Ureter (tissue), 1 donor: ENCODE results near the gene INPP4A. TPM values are rescaled to one million over a fixed set of nuclear protein-coding genes. Genes with fewer than 3 reads are reported as not detected.

ENCODE experiments used
- DNase-seq: peaks from one replicate; pipeline ENCODE4 v3.0.0-alpha.2; 2020; ENCODE audit warnings: low spot score
- total RNA-seq: library from RNA; stranded (reverse); gene quantifications from one replicate; pipeline ENCODE4 v1.2.4, GENCODE V29; 2023
- donor health status: DM: yes; HTN: yes; CAD: no.

INPP4A gene
- total RNA-seq, 1 donor from 2014 or later: 80.6 TPM

- no peak for DNase-seq
Measured at GRCh38 chr2:98436734-98437133, 7.9 kb upstream of the INPP4A start.

DNA sequence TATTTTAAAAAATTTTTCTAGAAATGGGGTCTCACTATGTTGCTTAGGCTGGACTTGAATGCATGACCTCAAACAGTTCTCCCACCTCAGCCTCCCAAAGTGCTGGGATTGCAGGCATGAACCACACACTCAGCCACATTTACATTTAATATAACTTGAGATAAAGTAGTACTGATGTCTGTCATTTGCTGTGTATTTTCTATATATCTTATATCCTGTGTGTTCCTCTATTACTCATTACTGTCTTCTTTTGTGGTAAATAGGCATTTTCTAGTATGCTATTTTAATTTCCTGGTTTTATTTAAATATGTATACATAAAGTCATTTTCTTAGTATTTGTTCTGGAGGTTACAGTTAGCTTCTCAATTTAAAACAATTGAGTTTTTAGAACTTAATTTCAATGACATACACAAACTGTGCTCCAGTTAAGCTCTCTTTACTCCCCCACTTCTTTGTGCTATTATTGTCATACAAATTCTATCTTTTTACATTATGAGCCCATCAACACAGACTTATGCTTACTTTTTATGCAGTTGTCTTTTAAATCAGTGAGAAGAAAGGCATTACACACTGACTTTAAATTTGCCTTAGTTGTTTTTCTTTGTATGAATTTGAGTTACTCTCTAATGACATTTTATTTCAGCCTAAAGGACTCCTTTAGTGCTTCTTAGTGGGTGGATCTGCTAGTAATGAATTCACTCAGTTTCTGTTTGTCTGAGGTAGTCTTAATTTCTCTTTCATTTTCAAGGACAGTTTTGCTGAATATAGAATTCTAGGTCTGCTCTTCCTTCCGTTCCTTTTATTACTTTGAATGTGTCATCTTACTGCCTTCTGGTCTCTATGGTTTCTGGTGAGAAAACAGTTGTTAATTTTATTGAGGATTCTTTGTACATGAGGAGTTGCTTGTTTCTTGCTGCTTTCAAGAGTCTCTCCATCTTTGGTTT, 6.2 kb upstream of the INPP4A start:
- no peak for DNase-seq

- DNase-seq: peak; percentile 20
Measured at GRCh38 chr2:98441706-98442450, 2.8 kb upstream of the INPP4A start.

GRCh38 chr2:98442488-98442887, 2.2 kb upstream of the INPP4A start:
- no peak for DNase-seq

GRCh38 chr2:98445177-98445682, 572 bp downstream of the INPP4A start:
- peak; percentile 43 for DNase-seq

GRCh38 chr2:98445683-98446581, 1.3 kb downstream of the INPP4A start:
- peak; percentile 48 for DNase-seq

DNA sequence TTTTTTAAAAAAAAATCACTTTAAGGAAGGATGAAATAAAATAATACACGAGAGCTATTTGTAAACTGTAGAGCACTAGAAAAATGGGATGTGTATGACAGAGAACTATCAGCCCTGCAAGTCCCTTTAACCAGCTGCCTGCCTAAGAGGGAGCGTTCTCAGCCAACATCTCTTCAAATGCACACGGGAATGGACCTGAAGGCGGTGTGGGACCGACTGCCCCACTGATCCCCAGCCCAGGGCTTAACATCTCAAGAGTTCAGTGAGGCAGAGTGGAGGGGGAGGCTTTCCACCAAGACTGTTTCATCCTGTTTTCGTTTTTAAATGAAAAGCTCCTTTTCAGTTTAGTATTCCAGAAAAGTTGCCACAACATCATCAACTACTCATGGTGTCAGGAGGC, 2.2 kb downstream of the INPP4A start:
- peak; percentile 26 for DNase-seq

DNA sequence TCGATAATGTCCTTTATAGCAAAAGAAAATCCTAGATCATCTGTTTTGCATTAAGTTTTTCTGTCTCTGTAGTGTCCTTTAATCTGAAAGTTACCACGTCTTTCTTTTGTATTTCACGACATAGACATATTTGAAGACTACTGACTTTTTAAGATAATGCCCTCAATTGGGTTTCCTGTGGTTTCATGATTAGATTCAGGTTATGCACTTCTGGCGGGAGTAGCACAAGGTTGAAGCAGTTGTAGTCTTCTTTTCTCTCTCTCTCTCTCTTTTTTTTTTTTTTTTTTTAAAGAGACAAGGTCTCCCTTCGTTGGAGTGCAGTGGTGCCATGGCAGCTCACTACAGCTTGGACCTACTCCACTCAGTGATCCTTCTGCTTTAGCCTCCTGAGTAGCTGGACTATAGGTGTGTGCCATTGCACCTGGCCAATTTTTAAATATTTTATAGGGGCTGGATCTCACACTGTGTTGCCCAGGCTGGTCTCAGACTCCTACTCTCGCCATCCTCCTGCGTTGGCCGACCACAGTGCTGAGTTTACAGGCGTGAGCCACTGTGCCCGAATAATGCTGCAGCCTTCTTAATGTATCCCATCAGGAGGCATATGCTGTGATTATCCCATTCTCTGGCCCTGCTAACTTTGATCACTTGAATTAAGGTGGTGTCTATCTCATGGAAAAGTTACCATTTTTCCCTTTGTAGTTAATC, 3.9 kb downstream of the INPP4A start:
- peak; percentile 26 for DNase-seq

GRCh38 chr2:98452396-98453027, 7.9 kb downstream of the INPP4A start:
- peak; percentile 36 for DNase-seq

DNA sequence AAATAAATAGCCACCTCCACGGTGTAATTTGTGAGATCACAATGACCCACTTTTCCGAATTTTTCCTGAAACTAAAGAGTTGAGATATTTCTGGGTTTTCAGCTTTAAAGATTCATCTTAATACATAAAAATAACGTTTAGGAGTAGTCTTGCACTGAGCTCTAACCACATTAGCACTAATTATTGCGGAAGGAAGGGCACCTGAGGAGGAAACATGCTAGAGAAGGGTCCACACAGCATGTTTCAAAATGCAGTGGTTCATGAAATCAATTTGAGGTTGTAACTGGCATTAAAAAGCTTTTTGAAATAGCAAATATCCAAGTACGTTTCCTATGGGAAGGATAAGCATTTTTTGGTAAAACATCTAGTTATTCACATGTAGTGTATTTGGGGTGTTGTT, 8.4 kb downstream of the INPP4A start:
- no peak for DNase-seq

DNA sequence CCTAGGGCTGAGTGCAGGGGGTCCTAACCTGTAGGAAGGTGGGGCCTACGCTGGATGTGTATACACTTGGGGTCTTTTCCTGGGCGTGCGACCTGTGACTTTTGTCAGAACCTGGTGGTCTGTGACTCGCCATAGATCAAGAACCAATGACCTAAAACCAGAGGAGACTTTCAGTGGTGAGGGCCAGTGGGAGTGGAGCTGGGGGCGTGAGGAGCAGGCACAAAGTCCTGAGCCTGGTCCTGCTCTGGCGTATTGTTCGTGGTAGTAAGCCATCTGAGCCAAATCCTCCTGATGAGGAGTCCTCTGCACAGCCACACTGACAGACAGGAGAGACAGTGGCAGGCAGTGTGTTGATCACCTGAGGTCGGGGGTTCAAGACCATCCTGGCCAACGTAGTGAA, 8.9 kb downstream of the INPP4A start:
- peak; percentile 34 for DNase-seq

DNA sequence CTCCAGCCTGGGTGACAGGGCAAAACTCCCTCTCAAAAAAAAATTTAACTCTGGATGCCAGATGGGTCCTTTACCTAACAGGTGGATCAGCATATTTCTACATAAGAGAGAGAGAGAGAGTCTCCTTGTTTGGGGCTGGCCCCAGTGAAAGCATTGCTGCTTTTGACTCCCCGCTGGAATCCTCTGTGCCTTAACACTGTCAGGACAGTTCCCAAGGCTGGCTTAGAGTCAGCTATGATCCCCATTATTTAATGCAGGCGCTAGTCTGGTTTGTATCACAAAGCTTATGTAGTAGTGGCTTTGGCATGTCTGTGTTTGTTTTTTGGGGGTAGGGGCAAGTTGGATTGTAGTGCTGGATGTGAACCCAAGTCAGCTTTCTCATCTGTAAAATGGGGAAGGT, 9.4 kb downstream of the INPP4A start:
- DNase-seq: peak; percentile 29

DNA sequence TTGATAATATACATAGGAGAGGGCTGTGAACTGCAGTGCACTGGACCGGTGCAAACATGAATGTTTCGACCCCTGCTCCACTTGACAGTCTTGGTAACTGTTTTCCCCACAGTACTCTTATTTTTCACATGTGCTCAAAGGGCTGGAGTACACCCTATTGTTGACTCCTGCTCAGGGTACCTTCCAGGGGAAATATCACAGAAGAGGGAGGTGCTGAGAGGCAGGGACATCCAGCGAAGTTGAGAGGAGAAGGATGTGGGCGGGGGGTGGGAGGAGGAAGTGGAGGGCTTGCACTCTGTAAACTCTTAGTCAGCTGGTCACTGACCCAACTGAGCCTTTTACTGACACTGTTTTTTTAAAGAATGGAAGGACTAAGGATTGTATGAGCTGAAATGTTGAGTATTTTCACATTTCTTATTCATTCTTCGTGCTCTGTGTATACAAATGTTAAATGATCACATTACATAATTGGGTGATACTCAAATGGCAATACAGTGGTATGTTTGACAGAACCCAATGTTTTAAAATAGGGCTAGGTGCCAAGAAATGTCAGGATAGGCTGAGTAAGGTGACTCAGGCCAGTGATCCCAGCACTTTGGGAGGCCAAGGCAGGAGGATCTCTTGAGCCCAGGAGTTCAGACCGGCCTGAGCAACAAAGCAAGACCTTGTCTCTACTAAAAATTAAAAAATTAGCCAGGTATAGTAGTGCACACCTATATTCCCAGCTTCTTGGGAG, 10.0 kb downstream of the INPP4A start:
- DNase-seq: peak; percentile 37

DNA sequence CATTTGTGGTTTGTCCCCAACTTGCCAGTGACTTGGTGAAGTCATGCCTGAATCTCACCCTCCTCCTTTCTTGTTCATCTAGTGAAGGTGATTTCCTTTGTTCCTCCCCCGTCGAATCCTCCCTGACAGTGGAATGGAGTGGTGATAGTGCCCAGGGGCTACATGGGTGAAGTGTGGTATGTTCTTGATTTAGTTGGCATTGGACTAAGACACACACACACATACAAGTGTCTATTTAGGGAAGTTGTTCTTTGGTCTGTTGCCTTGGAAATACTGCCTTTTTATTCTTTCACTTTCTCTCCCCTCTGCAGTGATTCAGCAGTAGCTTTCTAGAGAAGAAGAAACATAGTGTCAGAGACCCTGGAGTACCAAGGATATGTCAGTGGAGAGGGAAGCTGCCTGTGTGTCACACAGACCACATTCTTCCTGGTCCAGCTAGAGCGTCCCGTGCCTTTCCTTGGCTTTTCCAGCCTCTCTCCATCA, 10.9 kb downstream of the INPP4A start:
- peak; percentile 31 for DNase-seq

- peak; percentile 28 for DNase-seq
Measured at GRCh38 chr2:98457045-98457696, 12.5 kb downstream of the INPP4A start.

DNA sequence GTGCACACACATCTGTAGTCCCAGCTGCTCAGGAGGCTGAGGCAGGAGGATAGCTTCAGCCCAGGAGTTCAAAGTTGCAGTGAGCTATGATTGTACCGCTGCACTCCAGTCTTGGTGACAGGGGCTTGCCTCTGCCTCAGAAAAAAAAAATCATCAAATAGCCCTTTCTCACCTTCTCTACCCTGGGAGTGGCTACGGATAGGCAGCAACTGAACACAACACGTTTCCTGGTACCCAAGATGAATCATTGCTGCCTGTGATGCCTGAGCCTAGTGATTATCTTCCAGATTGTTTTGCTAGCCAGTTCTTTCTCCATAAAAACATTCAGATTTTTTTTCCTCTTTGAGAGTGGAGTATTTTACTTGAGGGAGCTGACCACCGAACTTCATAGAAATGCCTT, 13.5 kb downstream of the INPP4A start:
- peak; percentile 29 for DNase-seq

- DNase-seq: peak; percentile 34
Measured at GRCh38 chr2:98458667-98459380, 14.2 kb downstream of the INPP4A start.

DNA sequence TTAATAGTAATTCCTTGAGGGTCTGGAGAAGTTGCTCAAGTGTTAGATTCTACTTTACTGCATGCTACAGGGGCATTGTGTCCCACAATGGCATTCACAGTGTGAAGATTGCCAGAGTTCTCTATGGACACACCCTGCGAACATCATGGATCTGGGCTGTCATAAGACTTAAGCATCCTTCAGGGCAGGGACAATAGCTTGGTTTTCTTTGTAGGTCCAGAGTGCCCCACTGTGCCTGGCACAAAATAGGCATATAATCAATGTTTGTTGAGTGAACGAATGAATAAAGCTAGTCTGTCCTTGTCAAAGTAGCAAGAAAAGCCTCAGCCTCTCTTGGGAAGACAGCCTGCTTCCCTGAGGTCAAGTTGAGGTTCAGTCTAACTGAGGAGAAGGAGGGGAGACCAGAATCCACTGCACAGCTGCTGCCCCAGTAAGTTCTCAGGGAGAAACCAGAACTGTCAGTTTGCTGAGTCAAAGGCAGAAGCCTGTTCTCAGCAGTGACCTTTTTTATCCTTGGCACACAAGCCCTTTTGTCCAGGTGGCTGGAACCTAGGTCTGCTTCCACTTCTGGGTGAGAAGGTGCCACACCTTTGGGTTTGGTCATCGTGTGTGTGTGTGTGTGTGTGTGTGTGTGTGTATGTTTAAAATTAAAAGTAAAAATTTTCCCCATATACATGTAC, 15.0 kb downstream of the INPP4A start:
- DNase-seq: peak; percentile 33
